ENCODE measurements around the gene PIKFYVE.
"Not testable (repeated sequence)": the region's sequence is repeated elsewhere in the genome, so short reads cannot be mapped to it uniquely, and the experiment has no call there.

PIKFYVE gene

DNA sequence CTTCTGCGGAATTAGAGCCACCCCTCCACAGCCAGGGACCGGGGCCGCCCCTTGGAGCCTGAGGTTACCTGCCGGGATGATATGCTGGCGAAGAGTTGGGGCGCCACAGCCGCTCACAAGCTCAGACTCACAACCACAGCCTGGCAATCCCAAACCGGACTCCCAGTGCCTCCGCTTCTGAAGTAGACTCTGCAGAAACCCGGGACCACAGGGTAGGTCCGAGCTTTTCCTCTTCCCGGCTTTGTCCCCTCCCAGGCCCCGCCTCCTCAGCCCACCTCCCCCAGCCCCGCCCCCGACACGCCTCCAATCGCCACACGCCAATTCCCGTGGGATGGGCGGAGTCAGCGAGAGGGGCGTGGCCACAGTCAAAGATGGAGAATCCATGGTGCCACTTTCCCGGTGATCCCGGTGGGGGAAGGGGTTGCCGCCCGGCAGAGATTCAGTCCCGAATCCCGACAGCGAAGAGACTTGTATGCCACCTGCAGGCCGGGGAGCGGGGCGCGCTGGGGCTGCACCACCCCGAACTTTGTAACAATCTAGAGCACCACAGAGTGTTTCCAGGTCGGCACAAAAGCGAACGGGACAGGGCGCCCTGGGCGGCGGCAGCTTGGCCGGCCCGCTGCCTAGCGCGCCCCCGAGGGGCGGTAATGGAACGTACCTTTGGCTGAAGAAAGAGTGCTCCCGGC is 11.0 kb upstream of the PIKFYVE start, which contains the start of gene IDH1:
Gene IDH1 (minus strand): TSS at position 201 of the 686 bp plus-strand sequence. CDS start 3,520 bp downstream, outside the sequence.
- TF ChIP-seq CTCF (IDR thresholded peaks at IDR 0.05; ENCODE audit: borderline replicate concordance, control extremely low read depth, extremely low read depth, insufficient read depth, missing control alignments) = peak; percentile 27
- in situ Hi-C loops (cut with MboI; ENCODE audit: low sequenced_read_pairs, unreplicated experiment) = no loop called here
- DNase-seq (ENCODE audit: low spot score) = peak; percentile 96

- in situ Hi-C loops (cut with MboI; ENCODE audit: low sequenced_read_pairs, unreplicated experiment) = no loop called here
- no peak for DNase-seq (ENCODE audit: low spot score)
- TF ChIP-seq CTCF (IDR thresholded peaks at IDR 0.05; ENCODE audit: borderline replicate concordance, control extremely low read depth, extremely low read depth, insufficient read depth, missing control alignments) = no peak
These were observed 10.4 kb upstream of the PIKFYVE start for GRCh38 chr2:208255557-208256106.

DNA sequence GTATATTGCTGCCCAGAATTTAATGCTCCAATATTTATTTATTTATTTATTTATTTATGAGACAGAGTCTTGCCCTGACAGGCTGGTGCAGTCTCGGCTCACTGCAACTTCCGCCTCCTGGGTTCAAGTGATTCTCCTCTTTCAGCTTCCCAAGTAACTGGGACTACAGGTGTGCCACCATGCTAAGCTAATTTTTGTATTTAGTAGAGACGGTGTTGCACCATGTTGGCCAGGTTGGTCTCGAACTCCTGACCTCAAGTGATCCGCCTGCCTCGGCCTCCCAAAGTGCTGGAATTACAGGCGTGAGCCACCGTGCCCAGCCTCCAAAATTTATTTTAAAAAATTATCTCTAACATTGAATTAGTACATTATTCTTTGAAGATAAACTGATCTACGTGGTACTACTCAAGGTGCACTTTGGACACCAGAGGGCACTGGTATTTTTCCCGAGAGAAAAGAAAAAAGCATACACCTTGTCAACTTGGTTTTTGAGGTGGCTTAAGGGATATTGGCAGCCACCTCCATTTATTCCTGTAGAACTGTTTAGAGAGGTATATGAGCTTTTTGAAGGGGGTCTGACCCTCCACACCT is 9.8 kb upstream of the PIKFYVE start:
- DNase-seq (ENCODE audit: low spot score) = no peak
- TF ChIP-seq CTCF (IDR thresholded peaks at IDR 0.05; ENCODE audit: borderline replicate concordance, control extremely low read depth, extremely low read depth, insufficient read depth, missing control alignments) = peak; percentile 31
- in situ Hi-C loops (cut with MboI; ENCODE audit: low sequenced_read_pairs, unreplicated experiment) = no loop called here

DNA sequence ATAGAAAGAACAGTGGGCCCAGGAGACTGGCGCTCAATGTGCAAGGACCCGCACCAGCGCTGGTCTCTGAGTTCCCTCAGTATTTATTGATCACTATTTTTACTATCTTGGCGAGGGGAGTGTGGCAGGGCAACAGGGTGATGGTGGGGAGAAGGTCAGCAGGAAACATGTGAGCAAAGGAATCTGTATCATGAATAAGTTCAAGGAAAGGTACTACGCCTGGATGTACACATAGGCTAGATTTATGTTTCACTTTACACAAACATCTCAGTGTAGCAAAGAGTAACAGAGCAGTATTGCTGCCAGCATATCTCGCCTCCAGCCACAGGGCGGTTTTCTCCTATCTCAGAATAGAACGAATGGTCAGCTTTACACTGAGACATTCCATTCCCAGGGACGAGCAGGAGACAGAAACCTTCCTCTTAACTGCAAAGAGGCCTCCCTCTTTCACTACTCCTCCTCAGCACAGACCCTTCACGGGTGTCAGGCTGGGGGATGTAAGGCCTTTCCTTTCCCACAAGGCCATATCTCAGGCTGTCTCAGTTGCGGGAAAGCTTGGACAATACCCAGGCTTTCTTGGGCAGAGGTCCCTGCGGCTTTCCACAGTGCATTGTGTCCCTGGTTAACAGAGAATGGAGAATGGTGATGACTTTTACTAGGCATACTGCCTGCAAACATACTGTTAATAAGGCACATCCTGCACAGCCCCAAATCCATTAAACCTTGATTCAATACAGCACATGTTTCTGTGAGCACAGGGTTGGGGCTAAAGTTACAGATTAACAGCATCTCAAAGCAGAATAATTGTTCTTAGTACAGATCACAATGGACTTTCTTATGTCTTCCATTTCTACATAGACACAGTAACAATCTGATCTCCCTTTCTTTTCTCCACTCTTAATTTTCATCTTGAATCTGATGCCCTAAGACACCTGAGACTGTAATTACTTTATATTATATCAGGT is 8.9 kb upstream of the PIKFYVE start:
- in situ Hi-C loops (cut with MboI; ENCODE audit: low sequenced_read_pairs, unreplicated experiment) = not testable (repeated sequence)

DNA sequence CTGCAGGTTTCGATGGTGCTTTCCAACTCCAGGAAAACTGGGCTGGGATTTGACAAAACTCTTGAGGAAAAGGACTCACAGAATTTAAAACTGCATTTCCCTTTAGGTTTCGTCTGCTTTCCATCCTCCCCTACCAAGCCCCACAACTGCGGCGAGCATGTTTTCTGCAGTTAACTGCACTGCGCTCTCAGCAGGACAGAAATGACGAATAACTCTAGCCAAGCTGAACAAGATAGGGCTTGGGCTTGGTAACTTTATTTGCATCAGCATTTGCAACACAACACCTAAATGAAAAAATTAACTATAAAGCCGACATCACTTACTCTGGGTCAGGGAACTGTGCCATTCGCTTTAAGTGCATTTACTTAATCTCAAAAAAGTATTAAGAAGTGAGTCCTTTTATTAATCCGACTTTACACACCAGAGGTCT is 669 bp upstream of the PIKFYVE start:
- DNase-seq (ENCODE audit: low spot score) = peak; percentile 64
- in situ Hi-C loops (cut with MboI; ENCODE audit: low sequenced_read_pairs, unreplicated experiment) = no loop called here
- TF ChIP-seq CTCF (IDR thresholded peaks at IDR 0.05; ENCODE audit: borderline replicate concordance, control extremely low read depth, extremely low read depth, insufficient read depth, missing control alignments) = no peak

More for the DNA sequence above, 8.9 kb upstream of the PIKFYVE start:
- not testable (repeated sequence) for DNase-seq (ENCODE audit: low spot score)

- in situ Hi-C loops (cut with MboI; ENCODE audit: low sequenced_read_pairs, unreplicated experiment) = no loop called here
- TF ChIP-seq CTCF (IDR thresholded peaks at IDR 0.05; ENCODE audit: borderline replicate concordance, control extremely low read depth, extremely low read depth, insufficient read depth, missing control alignments) = no peak
- DNase-seq (ENCODE audit: low spot score) = peak; percentile 35
These were observed 468 bp downstream of the PIKFYVE start for GRCh38 chr2:208266553-208266893.
